ENCODE data around the gene STAC2.

DNA sequence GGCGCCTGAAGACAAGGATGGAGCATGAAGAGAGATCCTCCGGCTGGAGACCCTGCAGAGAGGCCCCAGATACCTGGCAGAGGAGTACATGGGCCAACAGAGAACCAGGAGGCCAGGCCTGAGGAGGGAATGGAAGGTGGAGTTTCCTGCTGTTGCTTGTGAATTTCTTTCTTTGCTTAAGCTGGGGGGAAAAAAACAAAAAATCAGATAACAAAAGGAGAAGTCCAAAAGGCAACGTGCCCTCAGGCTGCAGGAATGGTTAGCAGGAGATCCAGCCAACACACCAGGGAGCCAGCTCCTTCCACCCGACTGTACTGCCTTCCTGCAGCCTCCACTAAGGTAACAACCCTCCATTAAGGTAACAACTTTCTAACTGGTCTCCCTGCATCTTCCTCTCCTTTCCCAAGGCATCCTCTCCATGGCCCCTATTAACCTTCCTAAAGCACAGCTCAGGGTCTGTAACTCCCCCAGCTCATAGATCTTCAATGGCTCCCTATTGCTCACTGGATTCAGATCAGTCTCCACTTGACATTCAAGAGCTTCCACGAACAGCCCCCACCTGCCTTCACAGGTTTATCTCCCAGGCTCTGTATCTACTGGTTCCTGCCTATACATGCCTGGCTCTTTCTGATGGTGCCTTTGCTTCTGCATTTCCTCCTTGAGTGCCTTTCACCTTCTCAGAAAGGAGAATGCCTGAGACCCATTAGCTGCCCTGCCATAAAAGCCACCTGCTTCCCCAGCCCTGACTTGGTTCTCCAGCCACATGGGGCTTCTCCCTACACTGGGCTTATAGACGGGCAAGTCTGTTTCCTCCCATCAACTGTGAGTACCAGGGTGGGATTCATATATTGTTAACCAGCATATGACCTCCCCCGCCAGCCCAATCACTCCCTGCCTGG is 59.1 kb downstream of the STAC2 start:
- TF ChIP-seq POLR2A (IDR thresholded peaks at IDR 0.05) = no peak
- TF ChIP-seq, protein P1, sequence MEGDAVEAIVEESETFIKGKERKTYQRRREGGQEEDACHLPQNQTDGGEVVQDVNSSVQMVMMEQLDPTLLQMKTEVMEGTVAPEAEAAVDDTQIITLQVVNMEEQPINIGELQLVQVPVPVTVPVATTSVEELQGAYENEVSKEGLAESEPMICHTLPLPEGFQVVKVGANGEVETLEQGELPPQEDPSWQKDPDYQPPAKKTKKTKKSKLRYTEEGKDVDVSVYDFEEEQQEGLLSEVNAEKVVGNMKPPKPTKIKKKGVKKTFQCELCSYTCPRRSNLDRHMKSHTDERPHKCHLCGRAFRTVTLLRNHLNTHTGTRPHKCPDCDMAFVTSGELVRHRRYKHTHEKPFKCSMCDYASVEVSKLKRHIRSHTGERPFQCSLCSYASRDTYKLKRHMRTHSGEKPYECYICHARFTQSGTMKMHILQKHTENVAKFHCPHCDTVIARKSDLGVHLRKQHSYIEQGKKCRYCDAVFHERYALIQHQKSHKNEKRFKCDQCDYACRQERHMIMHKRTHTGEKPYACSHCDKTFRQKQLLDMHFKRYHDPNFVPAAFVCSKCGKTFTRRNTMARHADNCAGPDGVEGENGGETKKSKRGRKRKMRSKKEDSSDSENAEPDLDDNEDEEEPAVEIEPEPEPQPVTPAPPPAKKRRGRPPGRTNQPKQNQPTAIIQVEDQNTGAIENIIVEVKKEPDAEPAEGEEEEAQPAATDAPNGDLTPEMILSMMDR (IDR thresholded peaks at IDR 0.05) = no peak
- no peak for TF ChIP-seq POLR2AphosphoS5 (IDR thresholded peaks at IDR 0.05; ENCODE audit: insufficient read depth in 1 of 2, low read depth in 1 of 2)

Data from vagina (tissue), 2 donors.